GM12873 (cell line): Measurements from ENCODE around the gene HOXA2.

ENCODE experiments used
- TF ChIP-seq, protein P1 (sequence below): IDR thresholded peaks from 2 replicates; pipeline ENCODE4 v1.5.1; 2012; ENCODE audit warnings: low read depth, mild to moderate bottlenecking, moderate library complexity, low read length, control low read depth; ENCODE audit not compliant: insufficient read depth; ENCODE audit errors: missing control alignments

HOXA2 gene

DNA sequence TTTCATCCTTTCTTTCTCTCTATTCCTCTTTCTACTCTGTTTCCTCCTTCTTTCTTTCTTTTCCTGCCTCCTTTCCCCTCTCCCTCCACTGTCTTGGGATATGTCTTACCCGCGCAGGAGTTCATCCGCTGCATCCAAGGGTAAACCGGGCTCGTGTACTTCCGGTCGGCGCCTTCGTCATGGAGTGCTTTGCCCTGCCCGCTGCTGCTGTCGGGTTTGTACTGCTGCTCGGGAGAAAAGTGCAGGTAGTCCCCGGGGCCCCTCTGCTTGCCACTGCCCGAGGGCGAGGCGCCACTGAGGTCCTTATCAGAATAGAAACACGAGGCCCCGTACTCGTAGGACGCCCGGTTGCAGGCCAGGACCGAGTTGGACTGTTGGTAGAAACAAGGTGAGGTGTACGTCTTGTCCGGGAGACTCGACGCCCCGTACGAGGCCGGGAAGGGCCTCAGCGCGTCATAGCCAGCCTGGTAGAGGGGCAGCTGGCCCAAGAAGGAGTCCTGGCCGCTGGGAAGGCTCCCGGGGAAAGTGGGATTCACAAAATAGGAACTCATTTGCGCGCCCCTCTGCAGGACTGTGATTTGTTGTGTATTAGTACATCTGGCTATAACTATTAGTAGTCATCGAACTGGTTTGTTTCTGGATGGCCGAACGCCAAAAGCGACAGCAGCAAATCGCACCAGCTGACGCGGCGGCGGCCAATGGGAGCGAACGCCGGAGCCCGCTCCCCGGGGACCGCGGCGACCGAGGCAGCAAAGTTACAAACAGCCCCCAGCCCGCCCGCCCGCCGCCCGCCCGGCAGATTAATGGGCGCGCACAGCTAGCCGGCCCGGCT, 44.9 kb upstream of the HOXA2 start, which contains the start of gene HOXA6:
Gene HOXA6, minus strand, starts transcription at position 576 of the 832 bp plus-strand sequence. Its CDS starts 25 bp downstream, at position 551.
- TF ChIP-seq, protein P1, sequence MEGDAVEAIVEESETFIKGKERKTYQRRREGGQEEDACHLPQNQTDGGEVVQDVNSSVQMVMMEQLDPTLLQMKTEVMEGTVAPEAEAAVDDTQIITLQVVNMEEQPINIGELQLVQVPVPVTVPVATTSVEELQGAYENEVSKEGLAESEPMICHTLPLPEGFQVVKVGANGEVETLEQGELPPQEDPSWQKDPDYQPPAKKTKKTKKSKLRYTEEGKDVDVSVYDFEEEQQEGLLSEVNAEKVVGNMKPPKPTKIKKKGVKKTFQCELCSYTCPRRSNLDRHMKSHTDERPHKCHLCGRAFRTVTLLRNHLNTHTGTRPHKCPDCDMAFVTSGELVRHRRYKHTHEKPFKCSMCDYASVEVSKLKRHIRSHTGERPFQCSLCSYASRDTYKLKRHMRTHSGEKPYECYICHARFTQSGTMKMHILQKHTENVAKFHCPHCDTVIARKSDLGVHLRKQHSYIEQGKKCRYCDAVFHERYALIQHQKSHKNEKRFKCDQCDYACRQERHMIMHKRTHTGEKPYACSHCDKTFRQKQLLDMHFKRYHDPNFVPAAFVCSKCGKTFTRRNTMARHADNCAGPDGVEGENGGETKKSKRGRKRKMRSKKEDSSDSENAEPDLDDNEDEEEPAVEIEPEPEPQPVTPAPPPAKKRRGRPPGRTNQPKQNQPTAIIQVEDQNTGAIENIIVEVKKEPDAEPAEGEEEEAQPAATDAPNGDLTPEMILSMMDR = no peak

DNA sequence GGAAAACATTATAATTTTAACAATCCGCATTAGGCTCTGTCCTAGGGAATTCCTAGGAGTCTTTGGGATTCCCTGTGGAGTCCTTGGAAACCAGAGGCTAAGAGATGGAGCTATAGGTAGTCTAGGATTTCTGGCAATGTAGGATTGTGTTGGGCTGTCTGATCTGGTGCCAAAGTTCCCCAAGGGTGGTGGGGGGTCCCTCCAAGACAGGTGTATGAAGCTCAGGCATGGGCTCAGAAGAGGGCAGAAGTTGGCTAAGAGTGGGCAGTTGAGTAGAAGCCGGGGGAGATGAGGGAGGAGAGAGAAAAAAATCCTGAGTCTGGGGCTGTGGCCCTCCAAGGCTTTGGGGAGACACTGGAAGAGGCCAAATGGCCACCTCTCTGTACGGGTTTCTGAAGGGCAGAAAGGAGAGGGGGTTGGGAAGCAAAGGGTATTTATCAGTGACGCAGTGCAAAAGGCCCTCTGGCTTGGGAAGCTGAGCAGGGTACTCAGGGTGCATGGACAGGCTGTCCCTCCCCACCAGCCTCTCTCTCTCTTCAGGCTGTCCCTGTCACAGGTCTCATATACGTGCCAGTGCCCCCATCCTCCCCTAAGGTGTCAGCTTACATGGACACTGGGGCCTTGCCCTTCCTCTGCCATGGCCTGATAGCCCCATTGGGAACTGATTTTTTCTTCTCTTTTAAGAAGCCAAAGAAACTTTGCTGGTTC, 44.2 kb upstream of the HOXA2 start:
- TF ChIP-seq, protein P1 = no peak

DNA sequence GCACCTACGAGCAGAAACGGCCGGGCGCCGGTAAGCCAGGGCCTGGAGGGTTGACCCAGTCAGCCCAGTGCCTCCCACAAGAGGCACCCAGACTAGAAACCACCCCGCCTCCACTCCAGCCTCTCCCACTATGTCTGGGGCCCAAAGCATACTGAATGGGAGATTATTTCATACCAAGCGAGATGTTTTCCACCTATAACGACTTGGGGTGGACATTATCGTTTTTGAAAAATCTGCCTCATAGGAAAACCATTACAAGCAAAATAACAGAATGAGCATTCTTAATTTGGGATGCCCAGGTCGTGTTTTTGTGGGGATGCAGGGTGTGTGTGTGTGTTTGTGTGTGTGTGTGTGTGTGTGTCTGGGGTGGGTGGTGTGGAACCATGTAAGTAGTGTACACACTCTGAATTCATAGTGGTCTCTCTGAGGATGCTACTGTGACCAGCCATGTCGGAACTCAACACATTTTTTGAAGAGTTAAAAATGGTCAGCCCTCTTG, 43.5 kb upstream of the HOXA2 start:
- TF ChIP-seq, protein P1 = no peak

DNA sequence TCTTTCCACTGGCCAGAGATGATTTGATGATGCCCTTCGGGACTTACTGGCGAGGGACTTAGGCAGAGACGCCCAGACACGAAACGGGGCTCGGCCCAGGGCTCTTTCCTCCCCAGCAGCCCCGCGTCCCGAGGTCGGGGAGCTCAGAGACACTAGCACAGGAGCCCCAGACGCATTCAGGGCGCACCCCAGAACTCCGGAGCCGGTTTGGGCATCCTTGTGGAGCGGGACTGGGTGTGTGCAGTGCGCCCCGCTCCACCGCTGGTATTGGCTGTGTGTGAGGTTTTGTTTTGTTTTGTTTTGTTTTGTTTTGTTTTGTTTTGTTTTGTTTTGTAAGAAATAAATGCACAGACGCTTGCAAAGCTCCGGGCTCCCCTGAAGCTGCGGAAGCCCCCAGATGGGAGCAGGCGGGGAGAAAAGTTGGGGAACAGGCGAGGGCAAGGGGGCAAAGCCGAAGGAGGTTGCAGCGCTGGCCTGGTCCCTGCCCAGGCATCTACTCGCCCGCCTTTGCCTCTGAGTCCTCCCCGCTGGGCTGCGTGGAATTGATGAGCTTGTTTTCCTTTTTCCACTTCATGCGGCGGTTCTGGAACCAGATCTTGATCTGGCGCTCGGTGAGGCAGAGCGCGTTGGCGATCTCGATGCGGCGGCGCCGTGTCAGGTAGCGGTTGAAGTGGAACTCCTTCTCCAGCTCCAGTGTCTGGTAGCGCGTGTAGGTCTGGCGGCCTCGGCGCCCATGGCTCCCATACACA, 42.9 kb upstream of the HOXA2 start:
- TF ChIP-seq, protein P1 = no peak

DNA sequence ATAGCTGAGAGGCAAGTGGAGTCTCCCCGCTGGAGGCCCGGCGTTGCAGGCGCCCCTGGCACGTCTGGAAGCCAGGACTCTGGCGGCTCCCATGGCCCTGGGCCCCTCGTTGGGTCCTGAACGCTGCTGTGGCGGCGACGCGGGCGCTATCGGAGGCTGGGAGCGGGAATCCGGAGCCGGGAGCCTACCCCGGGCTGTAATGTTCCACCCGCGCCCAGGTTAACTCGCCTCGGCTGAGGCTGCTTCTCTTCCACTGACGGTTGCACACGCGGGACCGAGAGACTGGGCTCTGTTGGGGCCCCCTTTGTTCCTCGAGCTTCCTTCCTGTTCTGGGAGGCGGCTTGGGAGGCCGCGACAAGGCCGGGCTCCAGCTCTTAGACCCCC, 42.3 kb upstream of the HOXA2 start:
- TF ChIP-seq, protein P1 = no peak

DNA sequence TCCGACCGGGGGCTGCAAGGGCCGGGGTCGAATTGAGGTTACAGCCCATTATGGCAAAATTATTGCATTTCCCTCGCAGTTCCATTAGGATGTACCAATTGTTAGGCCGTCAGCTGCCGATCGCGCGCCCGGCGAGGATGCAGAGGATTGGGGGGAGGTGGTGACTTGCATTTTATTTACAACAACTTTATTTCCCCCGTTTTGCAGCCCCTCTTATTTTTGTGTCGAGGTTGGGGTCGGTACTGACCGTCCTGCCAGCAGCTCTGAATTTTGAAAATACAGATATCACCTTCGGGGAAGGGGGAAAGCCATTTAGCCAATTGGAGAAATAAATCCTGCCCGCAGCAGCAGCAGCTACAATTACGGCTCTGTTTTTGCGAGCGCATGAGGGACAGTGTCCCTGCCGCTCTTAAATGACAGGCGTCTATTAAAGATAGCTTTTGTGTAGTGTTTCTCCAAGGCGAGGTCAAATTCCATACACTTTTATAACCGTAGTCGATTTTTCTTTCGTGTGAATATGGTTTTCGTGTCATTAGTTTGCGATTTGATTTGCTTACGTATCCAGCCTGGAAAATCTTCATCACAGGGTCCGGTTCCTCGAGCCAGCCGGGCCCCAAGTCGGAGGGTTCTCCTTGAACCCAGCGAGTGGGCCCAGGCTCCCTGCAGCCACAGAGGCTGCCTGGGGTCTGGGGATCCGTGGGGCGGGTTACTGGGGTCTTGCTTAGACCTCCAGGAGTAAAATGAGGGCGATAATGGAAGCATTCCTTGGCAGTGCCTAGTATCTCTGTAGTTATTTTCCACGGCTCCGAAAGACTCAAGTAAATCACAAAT, 41.7 kb upstream of the HOXA2 start:
- TF ChIP-seq, protein P1 = no peak
